AG04449 (cell line): ENCODE measurements around the gene VCL.

Experiments used
- CTCF ChIA-PET: fragments of 350-600 bp; formaldehyde crosslinking; extraction: SDS; loops from one replicate; lab custom pipeline; 2021; ENCODE audit warnings: antibody characterized with exemption; lab: Yijun Ruan, JAX
- POLR2A ChIA-PET: fragments of 400-600, 350-600 bp; formaldehyde crosslinking; extraction: SDS; loops from one replicate; lab custom pipeline; 2020; ENCODE audit warnings: antibody characterized with exemption, inconsistent platforms; lab: Yijun Ruan, JAX
- DNase-seq: peaks from one replicate; pipeline ENCODE4 v3.0.0-alpha.2; 2010; ENCODE audit warnings: low read depth, low spot score
- H3K4me3 ChIP-seq: 2 replicates; pipeline ENCODE4 v1.5.1; 2011; ENCODE audit warnings: low read depth, mild to moderate bottlenecking, control low read depth, low read length
- CTCF ChIP-seq: IDR thresholded peaks from one replicate; pipeline ENCODE4 v1.5.1; 2011; ENCODE audit warnings: mild to moderate bottlenecking, moderate library complexity, low read length, control low read depth, inconsistent platforms; ENCODE audit not compliant: insufficient read depth; ENCODE audit errors: missing control alignments

The VCL gene

DNA sequence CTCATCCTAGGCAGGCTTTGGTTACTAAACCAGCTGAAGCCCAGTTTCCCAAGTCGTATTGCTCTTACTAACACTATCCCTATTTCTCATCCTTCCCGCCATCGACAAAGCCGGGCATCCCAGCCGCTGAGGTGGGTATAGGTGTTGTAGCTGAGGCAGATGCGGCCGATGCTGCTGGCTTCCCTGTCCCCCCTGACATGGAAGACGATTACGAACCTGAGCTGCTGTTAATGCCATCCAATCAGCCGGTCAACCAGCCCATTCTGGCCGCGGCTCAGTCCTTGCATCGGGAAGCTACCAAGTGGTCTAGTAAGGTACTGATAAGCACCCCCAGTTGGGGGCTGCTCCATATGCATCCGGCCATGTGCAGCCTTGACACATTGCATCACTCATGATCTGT, 113.9 kb downstream of the VCL start:
- no peak for DNase-seq
- CTCF ChIA-PET: interaction anchor here (0.8 to 2.3 kb wide), 5 partner anchors 8 to 232 kb away, joined by 3 to 7 read pairs (median 3); no protein-coding TSS in a partner anchor
- POLR2A ChIA-PET: no interaction called here

GRCh38 chr10:74113546-74113945, 115.6 kb downstream of the VCL start:
- ChIA-PET POLR2A (no interaction called here), CTCF (interaction anchor here (0.8 to 2.3 kb wide), 3 partner anchors 9 to 101 kb away, joined by 3 to 7 read pairs (median 4); no protein-coding TSS in a partner anchor)
- TF ChIP-seq CTCF: no peak
- no peak overlapping the region for H3K4me3 ChIP-seq
- no peak for DNase-seq

More for the DNA sequence above, 113.9 kb downstream of the VCL start:
- TF ChIP-seq CTCF: no peak
- no peak overlapping the region for H3K4me3 ChIP-seq

DNA sequence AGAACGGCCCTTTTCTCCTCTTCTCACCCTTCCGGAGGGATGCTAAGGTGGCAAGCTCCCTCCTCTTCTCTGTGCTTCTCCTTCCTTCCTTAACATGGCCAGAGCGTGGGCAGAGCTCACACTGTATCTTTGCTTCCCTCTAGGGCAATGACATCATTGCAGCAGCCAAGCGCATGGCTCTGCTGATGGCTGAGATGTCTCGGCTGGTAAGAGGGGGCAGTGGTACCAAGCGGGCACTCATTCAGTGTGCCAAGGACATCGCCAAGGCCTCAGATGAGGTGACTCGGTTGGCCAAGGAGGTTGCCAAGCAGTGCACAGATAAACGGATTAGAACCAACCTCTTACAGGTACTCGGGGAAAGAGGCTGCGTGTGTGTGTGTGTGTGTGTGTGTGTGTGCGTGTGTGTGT, 116.1 kb downstream of the VCL start:
- ChIA-PET POLR2A (no interaction called here), CTCF (interaction anchor here (1.1 to 2.3 kb wide), 4 partner anchors 10 to 227 kb away, joined by 3 to 9 read pairs (median 6); no protein-coding TSS in a partner anchor)
- no peak for TF ChIP-seq CTCF
- no peak overlapping the region for H3K4me3 ChIP-seq
- no peak for DNase-seq

DNA sequence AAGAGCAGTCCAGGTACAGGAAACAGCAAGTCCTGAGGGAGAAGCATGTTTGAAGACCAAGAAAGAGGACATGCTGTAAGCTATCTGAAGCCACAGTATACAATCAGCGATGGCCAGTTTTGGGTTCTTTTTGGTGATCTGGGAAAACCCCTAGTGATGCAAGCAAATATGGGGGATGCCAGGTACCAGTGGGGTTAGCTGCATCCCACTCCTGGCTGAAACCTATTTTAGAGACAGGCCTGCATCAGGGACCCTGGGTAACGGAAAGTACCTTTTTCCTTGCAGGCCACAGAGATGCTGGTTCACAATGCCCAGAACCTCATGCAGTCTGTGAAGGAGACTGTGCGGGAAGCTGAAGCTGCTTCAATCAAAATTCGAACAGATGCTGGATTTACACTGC, 119.8 kb downstream of the VCL start:
- CTCF ChIA-PET: interaction anchor here (1.0 to 1.5 kb wide), 5 partner anchors 8 to 177 kb away, joined by 3 to 5 read pairs (median 3); no protein-coding TSS in a partner anchor
- no peak overlapping the region for H3K4me3 ChIP-seq
- no peak for TF ChIP-seq CTCF
- no peak for DNase-seq
- POLR2A ChIA-PET: interaction anchor here (1.0 kb wide), 1 partner anchor 231 kb away, joined by 3 read pairs; no protein-coding TSS in a partner anchor

DNA sequence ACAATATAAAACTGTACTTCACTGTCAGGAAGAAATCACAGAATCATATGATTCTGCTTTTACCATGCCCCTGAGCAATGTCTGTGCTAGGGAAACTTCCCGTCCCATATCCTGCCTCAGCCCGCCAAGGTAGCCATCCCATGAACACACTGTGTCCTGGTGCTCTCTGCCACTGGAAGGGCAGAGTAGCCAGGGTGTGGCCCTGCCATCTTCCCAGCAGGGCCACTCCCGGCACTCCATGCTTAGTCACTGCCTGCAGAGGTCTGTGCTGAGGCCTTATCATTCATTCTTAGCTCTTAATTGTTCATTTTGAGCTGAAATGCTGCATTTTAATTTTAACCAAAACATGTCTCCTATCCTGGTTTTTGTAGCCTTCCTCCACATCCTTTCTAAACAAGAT, 120.9 kb downstream of the VCL start:
- ChIA-PET POLR2A (no interaction called here), CTCF (interaction anchor here (0.7 to 1.4 kb wide), 3 partner anchors 9 to 116 kb away, joined by 3 to 5 read pairs (median 3); no protein-coding TSS in a partner anchor)
- DNase-seq: no peak
- no peak overlapping the region for H3K4me3 ChIP-seq
- no peak for TF ChIP-seq CTCF

GRCh38 chr10:74120911-74121310, 123.0 kb downstream of the VCL start:
- ChIA-PET POLR2A (no interaction called here), CTCF (interaction anchor here (1.0 to 3.7 kb wide), 5 partner anchors 13 to 235 kb away, joined by 3 to 28 read pairs (median 3); no protein-coding TSS in a partner anchor)
- no peak for TF ChIP-seq CTCF
- no peak overlapping the region for H3K4me3 ChIP-seq
- no peak for DNase-seq
